GM12878 (cell line): ENCODE results near the gene NPC1. TPM values are rescaled to one million over a fixed set of nuclear protein-coding genes. Genes with fewer than 3 reads are reported as not detected.

Source experiments
- ATAC-seq: fragments of 200-7000 bp; cut with Tn5 transposase; 3 replicates; pipeline ENCODE4 v1.9.1; 2020; ENCODE audit warnings: mild to moderate bottlenecking, moderate library complexity
- BruUV-seq: library from RNA; stranded (reverse); fragments of 400-500 nt; replicated peaks from 2 replicates; lab custom pipeline; 2021; lab: Mats Ljungman, UMichigan
- CTCF ChIA-PET: fragments of 300-600 bp; sonication (Branson Sonifier 250); formaldehyde crosslinking; extraction: SDS; loops from one replicate; lab custom pipeline; 2021; ENCODE audit warnings: inconsistent platforms; lab: Yijun Ruan, JAX
- POLR2A ChIA-PET: fragments of 350-600 bp; formaldehyde crosslinking; extraction: SDS; loops from one replicate; lab custom pipeline; 2021; ENCODE audit warnings: inconsistent platforms; lab: Charles Lee
- RAD21 ChIA-PET: fragments of 300-600 bp; sonication (Branson Sonifier 250); formaldehyde crosslinking; loops from one replicate; lab custom pipeline; 2023; ENCODE audit warnings: antibody characterized with exemption; ENCODE audit not compliant: unreplicated experiment; lab: Charles Lee
- SMC1A ChIA-PET: fragments of 300-600 bp; sonication (Branson Sonifier 250); formaldehyde crosslinking; loops from one replicate; lab custom pipeline; 2023; ENCODE audit not compliant: unreplicated experiment, uncharacterized antibody; lab: Charles Lee
- DNase-seq: peaks from one replicate; pipeline ENCODE4 v3.0.0-alpha.2; 2011; ENCODE audit warnings: low read depth, low spot score
- FAIRE-seq: peaks from 3 replicates; lab custom pipeline; 2011; peaks lifted over from hg19 to GRCh38; lab: Jason Lieb, UNC
- H2AFZ ChIP-seq: 2 replicates; pipeline ENCODE4 v1.6.0; 2011; ENCODE audit warnings: low read depth, low read length, control low read depth; ENCODE audit not compliant: control insufficient read depth
- H3K27ac ChIP-seq: 2 replicates; pipeline ENCODE4 v1.5.1; 2011; ENCODE audit warnings: control low read depth; ENCODE audit not compliant: control insufficient read depth, insufficient read depth
- H3K27me3 ChIP-seq, 2 experiments: replicated peaks in 1 of 2; 2 replicates each; pipeline versions ENCODE4 v1.6.0 to v1.6.1; 2011; ENCODE audit warnings: low read length in 1 of 2; ENCODE audit not compliant: control insufficient read depth in 2 of 2, insufficient read depth in 2 of 2
- H3K36me3 ChIP-seq, 2 experiments: 2 replicates each; pipeline ENCODE4 v1.5.1; 2011; ENCODE audit warnings: low read length in 1 of 2; ENCODE audit not compliant: control insufficient read depth in 2 of 2, insufficient read depth in 2 of 2
- H3K4me1 ChIP-seq: 2 replicates; pipeline ENCODE4 v1.6.1; 2011; ENCODE audit warnings: mild to moderate bottlenecking, low read length, moderate library complexity, mixed read lengths; ENCODE audit not compliant: control insufficient read depth, insufficient read depth
- H3K4me2 ChIP-seq: 2 replicates; pipeline ENCODE4 v1.6.0; 2011; ENCODE audit warnings: control low read depth; ENCODE audit not compliant: control insufficient read depth, insufficient read depth
- H3K4me3 ChIP-seq: fragments of 200-600 bp; sonication (generic); 2 replicates; pipeline ENCODE4 v1.5.1; 2016
- H3K79me2 ChIP-seq: 2 replicates; pipeline ENCODE4 v1.6.0; 2011; ENCODE audit warnings: low read length; ENCODE audit not compliant: control insufficient read depth, insufficient read depth
- H3K9ac ChIP-seq: 2 replicates; pipeline ENCODE4 v1.8.0; 2011; ENCODE audit warnings: low read length, control low read depth, mixed read lengths; ENCODE audit not compliant: control insufficient read depth, insufficient read depth
- H3K9me3 ChIP-seq: replicated peaks from 3 replicates; pipeline ENCODE4 v1.5.1; 2011; ENCODE audit warnings: mild to moderate bottlenecking, low read length; ENCODE audit not compliant: control insufficient read depth, insufficient read depth
- H4K20me1 ChIP-seq: 2 replicates; pipeline ENCODE4 v1.6.0; 2011; ENCODE audit not compliant: control insufficient read depth, insufficient read depth
- ASH2L ChIP-seq: fragments of 300-600, 200-600 bp; sonication (generic); IDR thresholded peaks from 2 replicates; pipeline ENCODE4 v1.6.1; 2017; ENCODE audit warnings: low read depth, mild to moderate bottlenecking, borderline replicate concordance
- BACH1 ChIP-seq: fragments of 450-650 bp; IDR thresholded peaks from 2 replicates; pipeline ENCODE4 v1.6.1; 2017; ENCODE audit warnings: mild to moderate bottlenecking, borderline replicate concordance
- CBFB ChIP-seq: IDR thresholded peaks from 2 replicates; pipeline ENCODE4 v1.6.1; 2016; ENCODE audit warnings: antibody characterized with exemption, low read depth
- CREM ChIP-seq: IDR thresholded peaks from 2 replicates; pipeline ENCODE4 v1.6.1; 2014; ENCODE audit warnings: antibody characterized with exemption, low read depth
- FOXK2 ChIP-seq: fragments of 450-650 bp; IDR thresholded peaks from 2 replicates; pipeline ENCODE4 v1.6.1; 2017; ENCODE audit warnings: mild to moderate bottlenecking, moderate library complexity
- HDAC2 ChIP-seq: fragments of 200-600 bp; sonication (generic); IDR thresholded peaks from 2 replicates; pipeline ENCODE4 v1.6.1; 2017
- HDGF ChIP-seq: fragments of 450-650 bp; IDR thresholded peaks from 2 replicates; pipeline ENCODE4 v1.6.1; 2016; ENCODE audit warnings: antibody characterized with exemption
- JUNB ChIP-seq: IDR thresholded peaks from 2 replicates; pipeline ENCODE4 v1.6.1; 2016; ENCODE audit warnings: antibody characterized with exemption, mild to moderate bottlenecking
- KLF5 ChIP-seq: fragments of 450-650 bp; IDR thresholded peaks from 2 replicates; pipeline ENCODE4 v1.6.1; 2014; ENCODE audit warnings: mild to moderate bottlenecking; ENCODE audit not compliant: partially characterized antibody
- MYC ChIP-seq: IDR thresholded peaks from 2 replicates; pipeline ENCODE4 v1.6.1; 2011; ENCODE audit warnings: mild to moderate bottlenecking, low read length, moderate library complexity, inconsistent platforms; ENCODE audit not compliant: insufficient read depth, insufficient replicate concordance, insufficient read length, severe bottlenecking
- PAX8 ChIP-seq: fragments of 450-650 bp; IDR thresholded peaks from 2 replicates; pipeline ENCODE4 v1.6.1; 2017; ENCODE audit warnings: mild to moderate bottlenecking, moderate library complexity
- POLR2AphosphoS2 ChIP-seq: IDR thresholded peaks from 2 replicates; pipeline ENCODE4 v1.6.1; 2011; ENCODE audit warnings: low read depth, mild to moderate bottlenecking, low read length, improper control_type of control experiment, moderate library complexity
- SIX5 ChIP-seq: IDR thresholded peaks from 2 replicates; pipeline ENCODE4 v1.6.1; 2011; ENCODE audit warnings: mild to moderate bottlenecking, low read depth, low read length, moderate library complexity; ENCODE audit not compliant: severe bottlenecking
- SP1 ChIP-seq: IDR thresholded peaks from one replicate; pipeline ENCODE4 v1.6.1; 2011; ENCODE audit warnings: low read depth, low read length
- SREBF2 ChIP-seq: IDR thresholded peaks from 2 replicates; pipeline ENCODE4 v1.6.1; 2012; ENCODE audit warnings: mild to moderate bottlenecking, low read length
- WRNIP1 ChIP-seq: IDR thresholded peaks from 2 replicates; pipeline ENCODE4 v1.6.1; 2011; ENCODE audit warnings: low read depth, low read length, improper control_type of control experiment, borderline replicate concordance
- in situ Hi-C: fragments of 300-500 bp; cut with MboI; formaldehyde crosslinking; loops from 9 replicates; pipeline ENCODE4 v1.14.3; 2018; ENCODE audit warnings: mixed read lengths
- intact Hi-C: fragments of 100-400 bp; cut with micrococcal nuclease; formaldehyde crosslinking; loops from one replicate; pipeline ENCODE4 v1.14.2; 2022; ENCODE audit not compliant: unreplicated experiment
- polyA plus RNA-seq, 11 experiments: library from polyadenylated mRNA; depleted of rRNA in 4 of 11; unstranded in 6 of 11; stranded (reverse) in 5 of 11; fragments of >200 nt; fragmentation: Nextera tagmentation in 4 of 11; fragmentation: Illumina TruSeq in 1 of 11; extraction: Ambion mirVana in 4 of 11; extraction: Trizol in 1 of 11; gene quantifications; 1 replicate in 1 of 11; 2 replicates in 10 of 11; pipeline versions ENCODE4 v1.2.1 to v1.2.3, GENCODE V29; 2011 to 2016; ENCODE audit warnings: inconsistent platforms in 2 of 11, missing spikeins in 2 of 11, low read depth in 1 of 11
- total RNA-seq, 4 experiments: library from RNA; depleted of rRNA in 3 of 4; stranded (reverse); fragments of >200 nt in 3 of 4; fragmentation: Illumina TruSeq in 1 of 4; extraction: Trizol in 1 of 4; gene quantifications; 2 replicates each; pipeline versions ENCODE4 v1.2.1 to v1.2.3, GENCODE V29; 2013 to 2021
- TF ChIP-seq, protein P1 (sequence below): IDR thresholded peaks from 2 replicates; pipeline ENCODE4 v1.6.1; 2012; ENCODE audit warnings: low read length, inconsistent platforms
- TF ChIP-seq, protein P2 (sequence below): fragments of 450-650 bp; IDR thresholded peaks from 2 replicates; pipeline ENCODE4 v1.6.1; 2014; ENCODE audit warnings: mild to moderate bottlenecking
- TF ChIP-seq, protein P3 (sequence below), 3 experiments: IDR thresholded peaks in 2 of 3; conservative IDR thresholded peaks in 1 of 3; 2 replicates each; pipeline ENCODE4 v1.5.1; 2011; ENCODE audit warnings: low read depth in 3 of 3, low read length in 3 of 3, mild to moderate bottlenecking in 3 of 3, control low read depth in 2 of 3, moderate library complexity in 2 of 3, inconsistent platforms in 1 of 3, mixed read lengths in 1 of 3; ENCODE audit not compliant: control insufficient read depth in 2 of 3, insufficient read depth in 1 of 3; ENCODE audit errors: extremely low read depth in 1 of 3

NPC1 gene
- total and polyA plus RNA-seq, 10 of the 15 experiments (the other 5 are each of a cell fraction or from before 2014, with no cell fraction given), result 10.1 to 45.2 (median 19.4) TPM

DNA sequence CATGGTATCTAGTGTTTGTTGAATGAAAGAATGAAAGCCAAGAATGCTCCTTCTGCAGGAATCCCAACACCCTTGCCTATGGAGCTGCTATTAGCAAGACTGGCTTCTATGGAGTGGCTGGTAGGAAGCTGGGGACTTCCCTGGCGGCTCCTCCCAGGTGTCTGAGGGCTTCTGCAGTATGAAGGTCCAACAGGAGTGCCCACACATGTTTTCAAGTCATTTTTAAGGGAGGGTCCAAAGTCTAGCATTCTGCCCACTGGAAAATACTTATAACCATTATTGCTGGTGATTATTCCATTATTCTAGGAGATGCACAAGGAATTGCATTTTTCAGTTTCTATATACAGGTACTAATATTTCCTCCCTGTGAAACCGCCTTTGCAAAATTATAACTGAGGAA, 21.9 kb upstream of the NPC1 start (continued):
- no peak for TF ChIP-seq CREM
- TF ChIP-seq, protein P1, sequence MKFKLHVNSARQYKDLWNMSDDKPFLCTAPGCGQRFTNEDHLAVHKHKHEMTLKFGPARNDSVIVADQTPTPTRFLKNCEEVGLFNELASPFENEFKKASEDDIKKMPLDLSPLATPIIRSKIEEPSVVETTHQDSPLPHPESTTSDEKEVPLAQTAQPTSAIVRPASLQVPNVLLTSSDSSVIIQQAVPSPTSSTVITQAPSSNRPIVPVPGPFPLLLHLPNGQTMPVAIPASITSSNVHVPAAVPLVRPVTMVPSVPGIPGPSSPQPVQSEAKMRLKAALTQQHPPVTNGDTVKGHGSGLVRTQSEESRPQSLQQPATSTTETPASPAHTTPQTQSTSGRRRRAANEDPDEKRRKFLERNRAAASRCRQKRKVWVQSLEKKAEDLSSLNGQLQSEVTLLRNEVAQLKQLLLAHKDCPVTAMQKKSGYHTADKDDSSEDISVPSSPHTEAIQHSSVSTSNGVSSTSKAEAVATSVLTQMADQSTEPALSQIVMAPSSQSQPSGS, result no peak

DNA sequence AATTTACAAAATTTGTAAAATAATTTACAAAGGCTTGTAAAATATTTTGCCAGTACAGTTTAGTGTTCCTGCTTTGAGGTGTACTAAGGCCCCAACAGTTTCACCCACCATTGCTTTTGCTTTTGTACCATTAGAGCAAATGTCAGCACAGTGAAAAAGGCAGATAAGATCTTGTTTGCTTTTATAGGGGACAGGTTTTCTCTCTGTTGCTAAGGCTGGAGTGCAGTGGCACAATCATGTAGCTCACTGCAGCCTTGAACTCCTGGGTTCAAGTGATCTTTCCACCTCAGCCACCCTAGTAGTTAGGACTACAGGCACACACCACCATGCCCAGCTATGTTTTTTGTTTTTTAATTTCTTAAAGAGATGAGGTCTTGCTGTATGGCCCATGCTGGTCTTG, 19.6 kb upstream of the NPC1 start:
- H3K4me1 ChIP-seq, result no peaks in the 10 kb centered on the region
- no TSS peak for BruUV-seq
- DNase-seq (no peak), ATAC-seq (no peak), FAIRE-seq (no peak)
- no peaks in the 10 kb centered on the region for H3K9me3 ChIP-seq
- ChIA-PET CTCF (interaction anchor here (1.6 kb wide), 1 partner anchor 90 kb away, joined by 5 read pairs; no protein-coding TSS in a partner anchor), POLR2A (no interaction called here), RAD21 (interaction anchor here (0.8 to 1.4 kb wide), 2 partner anchors 8 to 12 kb away, joined by 3 read pairs; no protein-coding TSS in a partner anchor), SMC1A (interaction anchor here (1.5 kb wide), 1 partner anchor 9 kb away, joined by 6 read pairs; no protein-coding TSS in a partner anchor)
- H3K27me3 ChIP-seq, result no peaks in the 10 kb centered on the region
- H4K20me1 ChIP-seq, result no peaks in the 10 kb centered on the region
- no peak overlapping the region for H3K4me3 ChIP-seq
- no peak overlapping the region for H2AFZ ChIP-seq
- H3K36me3 ChIP-seq, result no peaks in the 10 kb centered on the region
- in situ Hi-C loops (no loop called here), intact Hi-C loops (no loop called here)
- no peak for TF ChIP-seq POLR2AphosphoS2
- TF ChIP-seq, protein P2, sequence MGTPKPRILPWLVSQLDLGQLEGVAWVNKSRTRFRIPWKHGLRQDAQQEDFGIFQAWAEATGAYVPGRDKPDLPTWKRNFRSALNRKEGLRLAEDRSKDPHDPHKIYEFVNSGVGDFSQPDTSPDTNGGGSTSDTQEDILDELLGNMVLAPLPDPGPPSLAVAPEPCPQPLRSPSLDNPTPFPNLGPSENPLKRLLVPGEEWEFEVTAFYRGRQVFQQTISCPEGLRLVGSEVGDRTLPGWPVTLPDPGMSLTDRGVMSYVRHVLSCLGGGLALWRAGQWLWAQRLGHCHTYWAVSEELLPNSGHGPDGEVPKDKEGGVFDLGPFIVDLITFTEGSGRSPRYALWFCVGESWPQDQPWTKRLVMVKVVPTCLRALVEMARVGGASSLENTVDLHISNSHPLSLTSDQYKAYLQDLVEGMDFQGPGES, result no peak
- TF ChIP-seq ASH2L, result no peak
- no peak for TF ChIP-seq HDAC2
- no peak for TF ChIP-seq WRNIP1
- no peak for TF ChIP-seq CBFB
- TF ChIP-seq SREBF2, result no peak
- TF ChIP-seq BACH1, result no peak
- TF ChIP-seq MYC, result no peak
- no peak for TF ChIP-seq KLF5
- TF ChIP-seq, protein P3, sequence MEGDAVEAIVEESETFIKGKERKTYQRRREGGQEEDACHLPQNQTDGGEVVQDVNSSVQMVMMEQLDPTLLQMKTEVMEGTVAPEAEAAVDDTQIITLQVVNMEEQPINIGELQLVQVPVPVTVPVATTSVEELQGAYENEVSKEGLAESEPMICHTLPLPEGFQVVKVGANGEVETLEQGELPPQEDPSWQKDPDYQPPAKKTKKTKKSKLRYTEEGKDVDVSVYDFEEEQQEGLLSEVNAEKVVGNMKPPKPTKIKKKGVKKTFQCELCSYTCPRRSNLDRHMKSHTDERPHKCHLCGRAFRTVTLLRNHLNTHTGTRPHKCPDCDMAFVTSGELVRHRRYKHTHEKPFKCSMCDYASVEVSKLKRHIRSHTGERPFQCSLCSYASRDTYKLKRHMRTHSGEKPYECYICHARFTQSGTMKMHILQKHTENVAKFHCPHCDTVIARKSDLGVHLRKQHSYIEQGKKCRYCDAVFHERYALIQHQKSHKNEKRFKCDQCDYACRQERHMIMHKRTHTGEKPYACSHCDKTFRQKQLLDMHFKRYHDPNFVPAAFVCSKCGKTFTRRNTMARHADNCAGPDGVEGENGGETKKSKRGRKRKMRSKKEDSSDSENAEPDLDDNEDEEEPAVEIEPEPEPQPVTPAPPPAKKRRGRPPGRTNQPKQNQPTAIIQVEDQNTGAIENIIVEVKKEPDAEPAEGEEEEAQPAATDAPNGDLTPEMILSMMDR (IDR thresholded peaks at IDR 0.05 in 2 of 3, conservative IDR thresholded peaks at IDR 0.05 in 1 of 3; ENCODE audit: control insufficient read depth in 2 of 3, extremely low read depth in 1 of 3, insufficient read depth in 1 of 3, low read depth in 3 of 3, low read length in 3 of 3), result no peak
- no peak for TF ChIP-seq SP1
- TF ChIP-seq PAX8, result no peak
- TF ChIP-seq SIX5, result no peak
- no peak for TF ChIP-seq JUNB
- TF ChIP-seq FOXK2, result no peak
- no peak for TF ChIP-seq HDGF
- H3K9ac ChIP-seq, result no peak overlapping the region
- H3K79me2 ChIP-seq, result no peaks in the 10 kb centered on the region
- H3K4me2 ChIP-seq, result no peak overlapping the region
- no peak overlapping the region for H3K27ac ChIP-seq
